Dermis microvascular lymphatic vessel endothelial cell (primary cell): ENCODE measurements around the gene PRDM11. TPM values are rescaled to one million over a fixed set of nuclear protein-coding genes. Genes with fewer than 3 reads are reported as not detected.
"Not testable (repeated sequence)": the region's sequence is repeated elsewhere in the genome, so short reads cannot be mapped to it uniquely, and the experiment has no call there.

ENCODE experiments used
- DNase-seq, 2 donors: peaks; one replicate each; pipeline versions ENCODE4 v3.0.0 to v3.0.0-alpha.2; 2010; ENCODE audit warnings: low read depth in 2 of 2
- total RNA-seq: library from RNA; depleted of rRNA; stranded (reverse); fragments of >200 nt; gene quantifications from 2 replicates; pipeline ENCODE4 v1.2.1, GENCODE V29; 2014

PRDM11 gene
- total RNA-seq, result 4.5 and 7.0 TPM in 2 replicates

DNA sequence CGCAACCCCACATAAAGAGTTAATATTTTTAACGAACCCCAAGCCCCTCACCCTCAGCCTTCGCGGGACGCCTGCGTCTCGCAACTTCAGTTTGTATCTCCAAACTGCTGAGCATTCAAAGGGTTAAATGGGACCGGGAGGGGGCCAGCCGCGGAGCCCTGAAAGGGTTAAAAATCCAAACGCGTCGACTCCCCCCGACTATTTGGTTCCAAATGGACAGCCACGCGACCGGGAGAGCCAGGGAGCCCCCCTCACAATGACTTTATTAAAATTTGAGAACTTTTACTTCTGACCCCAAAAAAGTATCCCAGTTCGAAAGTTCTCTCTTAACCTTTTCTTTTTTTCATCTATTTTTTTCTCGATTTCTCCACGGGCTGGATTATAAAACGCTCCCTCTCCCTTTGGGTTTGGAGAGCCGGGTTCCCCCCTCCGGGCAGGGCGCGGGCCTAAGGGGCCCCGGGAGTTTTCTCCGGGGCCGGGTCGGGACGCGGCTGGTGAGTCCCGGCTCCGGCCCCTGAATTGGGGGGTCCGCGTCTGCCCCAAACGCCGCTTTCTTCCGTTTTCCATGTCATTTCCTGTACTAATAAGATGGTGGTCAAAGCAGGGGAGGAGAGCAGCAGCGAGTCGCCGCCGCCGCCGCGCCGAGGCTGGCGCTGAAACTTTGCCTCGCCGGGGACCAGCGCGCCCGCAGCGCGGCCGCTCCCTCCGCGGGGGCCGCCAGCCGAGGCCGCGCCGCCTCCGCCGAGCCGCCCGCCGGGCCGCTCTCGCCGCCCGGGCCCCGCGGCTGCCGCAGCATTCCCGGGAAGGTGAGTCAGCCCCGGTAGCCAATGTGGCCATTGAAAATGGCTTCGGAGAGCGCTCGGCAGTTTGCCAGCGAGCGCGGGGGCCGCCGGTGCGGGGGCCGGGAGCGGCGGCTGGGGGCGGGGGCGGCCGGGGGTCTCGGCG lies at the start of gene PRDM11:
PRDM11 (plus strand) TSS at position 568 of the 945 bp plus-strand sequence. CDS start 35,128 bp downstream, outside the sequence.
- peak; percentile 47 to 76 for DNase-seq

GRCh38 chr11:45097721-45098493 lies 48.5 kb upstream of the PRDM11 start:
- DNase-seq, result peak in 1 of 2 donors; percentile 53

- DNase-seq, result no peak
Observed at GRCh38 chr11:45098929-45099328, 47.5 kb upstream of the PRDM11 start.

GRCh38 chr11:45100339-45100738 lies 46.1 kb upstream of the PRDM11 start:
- peak in 1 of 2 donors; percentile 31 for DNase-seq

GRCh38 chr11:45102361-45102809 lies 44.1 kb upstream of the PRDM11 start:
- no peak for DNase-seq

DNA sequence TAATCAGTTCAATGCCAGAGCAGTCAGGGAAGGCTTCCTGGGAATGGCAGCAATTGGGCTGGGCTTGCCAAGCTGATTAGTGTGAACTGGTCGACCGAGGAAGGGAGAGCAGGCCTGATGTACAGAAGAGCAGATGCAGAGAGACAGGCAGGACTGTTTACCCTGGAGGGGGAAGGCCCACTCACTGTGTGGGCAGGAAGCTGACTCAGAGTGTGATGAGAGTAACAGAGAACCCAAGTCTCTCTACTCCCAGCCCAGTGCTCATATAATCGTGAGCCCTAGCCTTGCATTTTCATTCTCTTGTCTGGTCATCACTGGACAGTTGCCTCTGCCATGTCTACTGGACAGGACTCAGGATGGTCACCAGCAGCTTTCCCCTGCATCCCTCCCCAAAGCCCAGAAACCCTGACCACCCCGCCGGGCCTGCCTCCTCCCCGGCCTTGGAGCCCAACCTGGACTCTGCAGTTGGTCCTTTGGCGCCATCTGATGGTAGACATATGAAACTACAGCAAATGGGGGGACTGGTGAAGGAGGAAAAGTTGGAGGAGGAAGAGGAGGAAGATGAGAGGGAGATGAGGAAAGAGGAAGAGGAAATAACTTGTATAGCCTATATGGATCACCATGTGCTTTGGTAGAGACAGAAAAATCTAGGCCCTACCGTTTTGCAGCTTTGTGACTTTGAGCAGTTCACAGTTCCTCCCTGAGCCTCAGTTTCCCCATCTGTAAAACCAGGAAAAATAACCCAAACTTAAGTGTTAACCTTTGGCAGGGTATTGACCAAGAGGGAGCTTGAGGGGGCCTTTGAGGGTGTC lies 43.4 kb upstream of the PRDM11 start:
- DNase-seq, result peak; percentile 78 to 93

DNA sequence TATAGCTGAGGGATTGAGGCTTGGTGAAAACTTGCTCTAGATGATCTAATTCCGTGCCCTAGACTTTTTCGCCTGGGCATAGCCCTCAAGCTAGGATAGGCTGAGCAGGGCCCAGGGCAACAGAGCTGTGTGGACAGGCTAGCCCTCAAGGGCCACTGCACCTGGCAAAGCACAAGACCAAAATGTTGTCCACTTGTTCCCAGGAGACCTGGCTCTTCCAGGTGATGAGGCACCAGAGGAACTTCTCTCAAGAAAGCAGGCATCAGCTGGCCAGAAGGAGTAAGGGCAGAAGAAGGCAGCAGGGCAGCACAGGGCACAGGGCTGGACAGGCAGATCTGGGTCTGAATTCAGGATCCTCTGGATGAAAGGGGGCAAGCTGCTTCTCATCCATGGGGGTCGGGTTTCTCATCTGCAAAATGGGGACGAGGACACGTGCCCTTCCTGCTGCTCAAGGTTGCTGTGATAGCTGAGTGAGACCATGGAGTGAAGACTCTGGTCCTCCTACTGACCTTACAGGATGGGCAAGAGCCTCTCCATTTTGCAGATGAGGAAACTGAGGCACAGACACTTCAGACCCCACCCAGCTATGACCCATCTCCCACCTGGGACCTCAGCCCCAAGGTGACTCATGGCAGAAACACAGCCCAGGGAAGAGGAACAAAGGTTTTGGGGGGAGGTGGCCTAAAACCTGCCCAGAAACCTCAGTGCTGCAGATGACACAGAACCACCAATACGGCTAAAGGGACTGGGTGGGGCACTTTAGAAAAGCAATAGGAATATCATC lies 42.2 kb upstream of the PRDM11 start:
- no peak for DNase-seq

- DNase-seq, result no peak
Observed at GRCh38 chr11:45104790-45105084, 41.7 kb upstream of the PRDM11 start.

DNA sequence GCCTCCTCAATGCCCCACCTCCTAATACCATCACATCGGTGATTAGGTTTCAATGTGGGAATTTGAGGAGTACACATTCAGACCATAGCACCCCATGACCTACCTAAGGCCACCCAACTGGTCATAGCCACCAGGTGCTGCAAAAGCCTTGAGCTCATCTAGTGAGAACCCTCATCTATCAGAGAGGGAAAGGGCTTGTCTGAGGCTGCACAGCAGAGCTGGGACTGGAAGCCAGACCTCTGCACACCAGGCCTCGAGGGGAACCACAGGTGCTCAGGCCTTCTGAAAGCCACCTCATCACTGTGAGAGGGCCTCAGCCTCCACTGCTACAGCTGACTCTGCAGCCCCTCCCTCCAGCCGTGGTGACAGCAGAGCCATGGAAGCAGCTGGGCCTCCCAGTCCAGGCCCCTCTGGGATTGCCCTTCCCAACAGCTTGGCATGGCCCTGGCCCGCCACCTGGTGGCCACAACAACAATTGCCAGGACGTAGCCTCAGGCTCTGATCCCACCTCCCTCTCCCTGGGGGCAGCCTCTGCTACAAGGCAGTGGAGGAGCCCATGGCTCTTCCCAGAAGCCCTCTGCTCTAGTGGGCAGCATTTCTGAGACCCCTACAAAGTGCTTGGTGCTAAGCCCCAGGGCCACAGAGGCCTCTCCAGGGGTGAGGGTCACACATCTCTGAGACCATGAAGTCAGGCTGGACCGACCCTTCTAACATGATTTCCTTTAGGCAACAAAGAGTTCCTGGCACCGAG lies 41.0 kb upstream of the PRDM11 start:
- DNase-seq, result peak; percentile 37 to 81

DNA sequence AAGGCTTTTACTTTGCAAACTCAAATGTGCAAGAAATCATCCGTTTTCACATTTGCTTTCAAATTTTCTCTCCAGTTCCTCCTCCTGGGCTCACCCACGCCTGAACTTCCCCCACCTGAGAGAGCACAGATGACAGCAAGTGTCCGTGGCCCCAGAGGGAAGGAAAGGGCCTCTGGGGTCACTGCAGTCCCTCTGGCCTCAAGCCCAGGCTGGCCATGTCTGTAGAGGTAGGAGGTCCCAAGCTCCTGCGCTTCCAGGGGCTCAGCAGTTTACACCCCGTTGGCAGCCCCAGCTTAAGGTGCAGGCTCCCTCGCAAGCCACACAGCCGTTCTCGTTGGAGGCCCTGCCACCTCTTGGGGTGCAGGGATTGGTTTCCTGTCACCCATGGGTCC lies 40.5 kb upstream of the PRDM11 start:
- no peak for DNase-seq

DNA sequence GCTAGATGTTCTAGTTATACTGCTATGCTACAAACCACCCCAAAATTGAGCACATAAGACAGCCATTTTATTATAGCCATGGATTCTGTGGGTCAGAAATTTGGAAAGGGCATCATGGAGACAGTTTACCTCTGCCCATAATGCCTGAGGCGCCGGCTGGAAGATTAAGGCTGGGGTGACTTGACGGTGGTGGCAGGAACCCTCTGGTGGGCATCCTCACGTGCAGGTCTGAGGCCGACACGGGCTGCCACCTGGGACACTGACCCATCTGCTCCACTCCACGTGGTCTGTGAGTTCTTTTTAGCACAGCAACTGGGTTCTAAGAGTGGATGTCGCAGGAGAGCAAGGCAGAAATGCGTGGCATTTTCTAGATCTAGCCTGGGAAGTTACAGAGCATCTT lies 40.0 kb upstream of the PRDM11 start:
- no peak for DNase-seq

DNA sequence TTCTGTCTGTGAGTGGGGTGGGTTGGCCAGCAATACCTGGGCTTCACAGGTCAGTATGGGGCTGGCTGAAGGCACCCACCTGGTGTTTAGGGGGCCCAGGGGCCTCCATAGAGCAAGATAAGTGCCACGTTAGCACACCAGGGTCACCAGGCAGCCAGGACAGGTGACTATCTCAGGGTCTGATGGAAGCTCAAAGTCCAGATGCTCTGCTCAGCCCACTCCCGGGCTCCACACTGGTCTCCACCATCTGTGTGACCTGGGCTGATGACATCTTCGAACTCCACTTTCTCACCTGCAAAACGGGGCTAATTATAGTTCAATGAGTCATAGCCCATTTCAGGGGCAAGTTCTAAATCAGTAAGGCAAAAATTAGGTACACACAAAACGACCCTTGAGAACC lies 39.4 kb upstream of the PRDM11 start:
- no peak for DNase-seq

DNA sequence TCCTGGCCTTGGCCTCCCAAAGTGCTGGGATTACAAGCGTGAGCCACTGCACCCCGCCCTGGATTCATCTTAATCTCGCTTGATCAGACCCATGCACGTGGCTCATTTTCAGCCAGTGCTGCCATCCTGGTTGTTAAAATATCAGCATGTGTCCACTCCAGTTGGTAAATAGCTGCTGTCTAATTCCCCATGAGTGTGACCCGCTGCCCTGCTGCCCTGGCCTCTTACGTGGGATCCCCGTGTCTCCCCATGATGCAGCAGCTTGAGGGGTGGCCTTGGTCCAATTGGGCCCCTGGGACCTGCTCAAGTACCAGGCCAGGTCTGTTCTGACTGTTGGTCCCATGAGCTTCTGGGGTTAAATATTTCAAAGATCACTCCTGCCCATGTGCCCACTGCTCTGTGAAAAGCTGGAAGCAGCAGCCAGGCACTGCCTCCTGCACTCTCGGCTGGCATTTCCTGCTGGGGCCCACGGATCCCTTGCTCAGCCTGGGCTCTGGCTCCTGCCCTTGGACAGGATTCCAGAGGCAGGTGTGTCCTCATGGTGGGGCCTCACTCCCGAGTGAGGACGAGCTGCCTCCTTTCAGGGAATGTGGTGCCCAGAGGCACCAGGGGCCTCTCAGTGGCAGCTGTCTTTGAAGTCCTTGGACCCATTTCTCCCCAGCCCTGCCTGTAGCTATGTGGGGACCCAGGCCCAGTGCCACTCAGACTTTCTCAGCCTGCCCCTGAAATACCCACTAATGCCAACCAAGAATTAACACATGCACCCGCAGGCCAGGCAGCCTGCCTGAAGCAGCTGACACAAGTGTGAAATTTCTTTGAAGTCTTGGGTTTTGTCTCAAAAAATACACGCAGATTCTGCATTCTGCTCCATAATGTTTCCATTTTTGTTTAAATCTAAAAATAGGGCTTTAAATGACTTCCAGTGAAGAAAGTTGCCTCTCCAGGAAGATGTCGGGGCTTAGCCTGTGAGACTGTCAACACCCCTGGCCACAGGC lies 38.1 kb upstream of the PRDM11 start:
- peak in 1 of 2 donors; percentile 23 for DNase-seq

GRCh38 chr11:45109400-45109799 lies 37.0 kb upstream of the PRDM11 start:
- no peak for DNase-seq

GRCh38 chr11:45110562-45110961 lies 35.9 kb upstream of the PRDM11 start:
- DNase-seq, result peak; percentile 51 to 70

DNA sequence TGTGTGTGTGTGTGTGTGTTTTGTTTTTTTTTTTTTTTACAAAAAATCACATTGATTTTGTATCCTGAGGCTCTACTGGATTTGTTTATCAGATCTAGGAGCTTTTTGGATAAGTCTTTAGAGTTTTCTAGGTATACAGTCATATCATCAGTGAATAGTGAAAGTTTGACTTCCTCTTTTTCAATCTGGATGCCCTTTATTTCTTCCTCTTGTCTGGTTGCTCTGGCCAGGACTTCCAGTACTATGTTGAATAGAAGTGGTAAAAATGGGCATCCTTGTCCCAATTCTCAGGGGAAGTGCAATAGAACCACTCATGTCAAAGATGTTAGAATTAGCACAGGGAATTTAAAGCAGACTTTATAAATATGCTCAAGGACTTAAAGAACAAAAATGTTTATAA lies 32.6 kb upstream of the PRDM11 start:
- DNase-seq, result no peak

DNA sequence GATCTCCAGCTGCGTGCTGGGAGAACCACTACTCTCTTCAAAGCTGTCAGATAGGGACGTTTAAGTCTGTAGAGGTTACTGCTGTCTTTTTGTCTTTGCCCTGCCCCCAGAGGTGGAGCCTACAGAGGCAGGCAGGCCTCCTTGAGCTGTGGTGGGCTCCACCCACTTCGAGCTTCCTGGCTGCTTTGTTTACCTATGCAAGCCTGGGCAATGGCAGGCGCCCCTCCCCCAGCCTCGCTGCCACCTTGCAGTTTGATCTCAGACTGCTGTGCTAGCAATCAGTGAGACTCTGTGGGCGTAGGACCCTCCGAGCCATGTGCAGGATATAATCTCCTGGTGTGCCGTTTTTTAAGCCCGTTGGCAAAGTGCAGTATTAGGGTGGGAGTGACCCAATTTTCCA lies 18.6 kb upstream of the PRDM11 start:
- DNase-seq, result not testable (repeated sequence)

DNA sequence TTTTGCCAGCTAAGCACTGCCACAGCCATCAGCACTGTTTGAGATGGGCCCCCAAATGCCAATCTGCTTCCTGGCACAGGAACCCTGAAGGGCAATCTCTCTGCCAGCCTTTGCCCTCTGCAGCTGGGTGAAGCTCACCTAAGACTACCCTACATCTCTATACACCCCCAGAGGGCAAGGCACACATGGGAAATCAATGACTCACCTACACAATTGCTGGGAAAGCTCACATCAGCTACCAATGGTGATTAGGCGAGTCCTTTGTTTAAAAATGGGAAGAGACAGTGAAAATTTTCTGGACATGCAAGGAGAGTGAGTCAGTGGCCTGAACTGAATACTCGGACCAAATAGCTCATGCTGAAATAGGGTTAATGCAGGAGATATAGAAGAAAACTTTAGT lies 12.6 kb upstream of the PRDM11 start:
- DNase-seq, result no peak

DNA sequence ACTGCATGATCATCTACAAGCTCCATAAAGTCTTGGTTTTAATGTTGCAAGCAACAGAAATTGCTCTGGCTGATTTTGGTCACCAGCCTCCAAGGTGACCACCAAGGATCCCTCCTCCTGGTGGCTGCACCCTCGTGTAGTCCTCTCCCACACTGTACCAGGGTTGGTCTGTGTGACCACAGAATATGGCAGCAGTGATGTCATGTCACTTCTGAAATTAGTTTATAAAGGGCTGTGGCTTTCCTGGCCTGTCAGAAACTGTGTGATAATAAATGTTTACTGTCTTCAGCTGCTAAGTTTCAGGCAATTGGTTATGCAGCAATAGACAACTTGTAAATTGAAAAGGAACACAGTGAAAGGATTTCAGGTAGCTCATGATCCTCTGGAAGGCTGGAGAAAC lies 5.3 kb upstream of the PRDM11 start:
- no peak for DNase-seq
